PC-9 (cell line): ENCODE results near the gene PPP2R2B. TPM values are rescaled to one million over a fixed set of nuclear protein-coding genes. Genes with fewer than 3 reads are reported as not detected.

Experiments used
- BruUV-seq: library from RNA; stranded (reverse); fragments of 400-500 nt; replicated peaks from 2 replicates; lab custom pipeline; 2021; lab: Mats Ljungman, UMichigan
- CTCF ChIA-PET: fragments of 300-600 bp; sonication (Branson Sonifier 250); formaldehyde crosslinking; loops from one replicate; lab custom pipeline; 2022; ENCODE audit warnings: antibody characterized with exemption; lab: Charles Lee
- POLR2A ChIA-PET: fragments of 300-600 bp; sonication (Branson Sonifier 250); formaldehyde crosslinking; loops from one replicate; lab custom pipeline; 2022; ENCODE audit warnings: antibody characterized with exemption; ENCODE audit not compliant: unreplicated experiment; lab: Charles Lee
- DNase-seq, 2 experiments: peaks; one replicate each; pipeline versions ENCODE4 v3.0.0 to v3.0.0-alpha.2; 2015 to 2022; ENCODE audit warnings: mixed read lengths in 1 of 2
- H2AFZ ChIP-seq: fragments of 200-600 bp; sonication (generic); 2 replicates; pipeline ENCODE4 v1.8.1; 2017; ENCODE audit warnings: antibody characterized with exemption
- H3F3A ChIP-seq: fragments of 200-600 bp; sonication (generic); 2 replicates; pipeline ENCODE4 v1.8.1; 2017; ENCODE audit warnings: antibody characterized with exemption, mild to moderate bottlenecking, low read depth; ENCODE audit not compliant: insufficient read depth
- H3K27ac ChIP-seq: fragments of 200-600 bp; sonication (generic); 2 replicates; pipeline ENCODE4 v1.6.1; 2016; ENCODE audit warnings: mixed run types
- H3K27me3 ChIP-seq: fragments of 200-600 bp; sonication (generic); 2 replicates; pipeline ENCODE4 v1.6.1; 2016; ENCODE audit warnings: low read depth, mixed run types; ENCODE audit not compliant: insufficient read depth
- H3K36me3 ChIP-seq: fragments of 200-600 bp; sonication (generic); 2 replicates; pipeline ENCODE4 v1.6.1; 2016; ENCODE audit warnings: low read depth, mixed run types
- H3K4me1 ChIP-seq: fragments of 200-600 bp; sonication (generic); replicated peaks from 2 replicates; pipeline ENCODE4 v1.6.1; 2016; ENCODE audit warnings: mixed run types; ENCODE audit not compliant: insufficient read depth
- H3K4me2 ChIP-seq: fragments of 200-600 bp; sonication (generic); 2 replicates; pipeline ENCODE4 v1.6.1; 2017; ENCODE audit warnings: mixed run types
- H3K4me3 ChIP-seq: fragments of 200-600 bp; sonication (generic); 2 replicates; pipeline ENCODE4 v1.6.1; 2016; ENCODE audit warnings: mixed run types
- H3K79me2 ChIP-seq: fragments of 200-600 bp; sonication (generic); 2 replicates; pipeline ENCODE4 v1.6.1; 2017; ENCODE audit warnings: low read depth, mixed run types
- H3K9me2 ChIP-seq: fragments of 200-600 bp; sonication (generic); 2 replicates; pipeline ENCODE4 v1.8.1; 2017; ENCODE audit warnings: mild to moderate bottlenecking; ENCODE audit not compliant: insufficient read depth
- H3K9me3 ChIP-seq: fragments of 200-600 bp; sonication (generic); 2 replicates; pipeline ENCODE4 v1.8.1; 2016; ENCODE audit warnings: low read depth; ENCODE audit not compliant: insufficient read depth
- H4K20me1 ChIP-seq: fragments of 200-600 bp; sonication (generic); 2 replicates; pipeline ENCODE4 v1.8.1; 2017; ENCODE audit not compliant: insufficient read depth
- CTCF ChIP-seq: fragments of 200-600 bp; sonication (generic); conservative IDR thresholded peaks from 2 replicates; pipeline ENCODE4 v1.6.1; 2017; ENCODE audit warnings: mixed run types, antibody characterized with exemption, mild to moderate bottlenecking, moderate library complexity
- EZH2 ChIP-seq: fragments of 200-600 bp; sonication (generic); IDR thresholded peaks from 2 replicates; pipeline ENCODE4 v1.8.0; 2017; ENCODE audit warnings: antibody characterized with exemption, low read depth
- intact Hi-C: fragments of 100-400 bp; cut with micrococcal nuclease; formaldehyde crosslinking; loops from one replicate; pipeline ENCODE4 v1.10.0; 2022; ENCODE audit not compliant: unreplicated experiment
- total RNA-seq: library from RNA; stranded (reverse); gene quantifications from 2 replicates; pipeline ENCODE4 v1.2.3, GENCODE V29; 2021

Gene PPP2R2B
- total RNA-seq, 1 experiment from 2014 or later, result not detected

- no peaks in the 10 kb centered on the region for H3K9me3 ChIP-seq
- POLR2A ChIA-PET, result no interaction called here
- no peak overlapping the region for H3K27ac ChIP-seq
- no peaks in the 10 kb centered on the region for H3K36me3 ChIP-seq
- intact Hi-C loops, result no loop called here
- no peaks in the 10 kb centered on the region for H3K4me1 ChIP-seq
- no TSS peak for BruUV-seq
- no peaks in the 10 kb centered on the region for H3K27me3 ChIP-seq
- no peak overlapping the region for H2AFZ ChIP-seq
- H3K79me2 ChIP-seq, result no peaks in the 10 kb centered on the region
- CTCF ChIA-PET, result no interaction called here
- no peak overlapping the region for H3K4me2 ChIP-seq
- H3K9me2 ChIP-seq, result 0 out of 2 replicates have a peak, but pooled peaks cover 4% of the 10 kb centered on the region
- DNase-seq, result no peak
- H3K4me3 ChIP-seq, result no peak overlapping the region
- H4K20me1 ChIP-seq, result no peaks in the 10 kb centered on the region
- no peaks in the 10 kb centered on the region for H3F3A ChIP-seq
- TF ChIP-seq EZH2, result no peak
- TF ChIP-seq CTCF, result no peak
Measured at GRCh38 chr5:146770546-146770945, 108.0 kb downstream of the PPP2R2B start.

- Histone ChIP-seq H3K4me2 (no peak overlapping the region), H3F3A (no peaks in the 10 kb centered on the region), H3K9me2 (no peaks in the 10 kb centered on the region), H3K79me2 (no peaks in the 10 kb centered on the region), H4K20me1 (no peaks in the 10 kb centered on the region), H3K9me3 (no peaks in the 10 kb centered on the region), H3K4me3 (no peak overlapping the region), H3K4me1 (no peaks in the 10 kb centered on the region), H3K36me3 (no peaks in the 10 kb centered on the region), H2AFZ (no peak overlapping the region), H3K27me3 (no peaks in the 10 kb centered on the region), H3K27ac (no peak overlapping the region)
- no peak for DNase-seq
- BruUV-seq, result no TSS peak
- TF ChIP-seq CTCF (no peak), EZH2 (no peak)
- CTCF ChIA-PET, result no interaction called here
- POLR2A ChIA-PET, result no interaction called here
- intact Hi-C loops, result no loop called here
Measured at GRCh38 chr5:146767534-146767933, 111.0 kb downstream of the PPP2R2B start.

GRCh38 chr5:146766013-146766412, 112.5 kb downstream of the PPP2R2B start:
- CTCF ChIA-PET, result no interaction called here
- TF ChIP-seq CTCF, result no peak
- H3K79me2 ChIP-seq, result no peaks in the 10 kb centered on the region
- no peaks in the 10 kb centered on the region for H3K36me3 ChIP-seq
- no TSS peak for BruUV-seq
- no peaks in the 10 kb centered on the region for H3K27me3 ChIP-seq
- H2AFZ ChIP-seq, result no peak overlapping the region
- H3K9me2 ChIP-seq, result no peaks in the 10 kb centered on the region
- H3K4me1 ChIP-seq, result no peaks in the 10 kb centered on the region
- H3K4me3 ChIP-seq, result no peak overlapping the region
- no peak overlapping the region for H3K27ac ChIP-seq
- intact Hi-C loops, result no loop called here
- no peaks in the 10 kb centered on the region for H3F3A ChIP-seq
- no peak for DNase-seq
- POLR2A ChIA-PET, result no interaction called here
- H3K9me3 ChIP-seq, result no peaks in the 10 kb centered on the region
- no peak overlapping the region for H3K4me2 ChIP-seq
- H4K20me1 ChIP-seq, result no peaks in the 10 kb centered on the region
